ENCODE results near the gene C5orf63. TPM values are rescaled to one million over a fixed set of nuclear protein-coding genes. Genes with fewer than 3 reads are reported as not detected.

The C5orf63 gene
- total and polyA plus RNA-seq, 9 of the 15 experiments (the other 6 are each of a cell fraction or from before 2014, with no cell fraction given): 1.8 to 24.6 (median 6.2) TPM

DNA sequence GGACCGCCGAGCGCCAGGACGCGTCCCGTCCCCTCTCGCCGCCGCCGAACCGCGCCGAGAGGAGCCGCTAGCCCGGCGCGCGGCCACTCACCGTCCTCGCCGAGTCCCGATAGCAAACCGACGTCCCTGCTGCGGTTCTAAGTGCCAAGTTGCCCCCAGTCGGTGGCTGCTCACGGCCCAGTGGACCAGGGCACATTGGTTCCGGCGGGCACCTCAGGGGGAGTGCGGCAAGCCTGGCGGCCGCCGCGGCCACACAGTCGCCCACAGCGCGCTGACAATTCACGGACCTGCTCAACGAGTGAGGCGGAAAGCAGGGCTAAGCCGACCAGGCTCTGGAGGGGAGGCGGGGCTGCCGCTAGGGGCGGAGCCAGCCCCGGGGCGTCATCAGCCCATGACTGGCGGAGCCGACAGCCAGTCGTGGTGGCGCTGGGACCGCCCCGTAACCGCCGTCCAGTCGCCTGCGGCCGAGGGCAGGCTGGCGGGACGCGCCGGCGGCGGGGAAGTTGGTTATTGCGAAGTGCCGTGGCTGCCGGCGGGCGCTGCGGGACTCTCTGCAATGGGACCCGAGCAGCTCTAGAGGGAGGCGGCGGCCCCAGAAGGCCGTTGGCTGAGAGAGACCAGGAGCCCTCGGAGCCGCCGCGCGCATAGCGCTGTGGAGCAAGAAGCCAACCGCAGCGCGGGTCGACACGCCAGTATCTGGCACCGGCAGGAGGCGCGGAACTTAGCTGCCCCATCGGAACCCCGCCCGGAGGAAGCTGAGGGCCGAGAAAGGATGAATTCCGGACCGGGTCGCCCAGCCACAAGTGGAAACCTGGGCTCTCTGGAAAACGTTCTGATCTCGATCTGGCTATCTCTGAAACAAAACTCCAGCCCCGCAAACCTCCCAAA is 42.8 kb downstream of the C5orf63 start, which contains the start of gene MARCHF3 (continued):
- TF ChIP-seq, protein P1, sequence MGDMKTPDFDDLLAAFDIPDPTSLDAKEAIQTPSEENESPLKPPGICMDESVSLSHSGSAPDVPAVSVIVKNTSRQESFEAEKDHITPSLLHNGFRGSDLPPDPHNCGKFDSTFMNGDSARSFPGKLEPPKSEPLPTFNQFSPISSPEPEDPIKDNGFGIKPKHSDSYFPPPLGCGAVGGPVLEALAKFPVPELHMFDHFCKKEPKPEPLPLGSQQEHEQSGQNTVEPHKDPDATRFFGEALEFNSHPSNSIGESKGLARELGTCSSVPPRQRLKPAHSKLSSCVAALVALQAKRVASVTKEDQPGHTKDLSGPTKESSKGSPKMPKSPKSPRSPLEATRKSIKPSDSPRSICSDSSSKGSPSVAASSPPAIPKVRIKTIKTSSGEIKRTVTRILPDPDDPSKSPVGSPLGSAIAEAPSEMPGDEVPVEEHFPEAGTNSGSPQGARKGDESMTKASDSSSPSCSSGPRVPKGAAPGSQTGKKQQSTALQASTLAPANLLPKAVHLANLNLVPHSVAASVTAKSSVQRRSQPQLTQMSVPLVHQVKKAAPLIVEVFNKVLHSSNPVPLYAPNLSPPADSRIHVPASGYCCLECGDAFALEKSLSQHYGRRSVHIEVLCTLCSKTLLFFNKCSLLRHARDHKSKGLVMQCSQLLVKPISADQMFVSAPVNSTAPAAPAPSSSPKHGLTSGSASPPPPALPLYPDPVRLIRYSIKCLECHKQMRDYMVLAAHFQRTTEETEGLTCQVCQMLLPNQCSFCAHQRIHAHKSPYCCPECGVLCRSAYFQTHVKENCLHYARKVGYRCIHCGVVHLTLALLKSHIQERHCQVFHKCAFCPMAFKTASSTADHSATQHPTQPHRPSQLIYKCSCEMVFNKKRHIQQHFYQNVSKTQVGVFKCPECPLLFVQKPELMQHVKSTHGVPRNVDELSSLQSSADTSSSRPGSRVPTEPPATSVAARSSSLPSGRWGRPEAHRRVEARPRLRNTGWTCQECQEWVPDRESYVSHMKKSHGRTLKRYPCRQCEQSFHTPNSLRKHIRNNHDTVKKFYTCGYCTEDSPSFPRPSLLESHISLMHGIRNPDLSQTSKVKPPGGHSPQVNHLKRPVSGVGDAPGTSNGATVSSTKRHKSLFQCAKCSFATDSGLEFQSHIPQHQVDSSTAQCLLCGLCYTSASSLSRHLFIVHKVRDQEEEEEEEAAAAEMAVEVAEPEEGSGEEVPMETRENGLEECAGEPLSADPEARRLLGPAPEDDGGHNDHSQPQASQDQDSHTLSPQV (IDR thresholded peaks at IDR 0.05): 0 out of 2 replicates have a peak, but pooled peaks have one; percentile 34
- TF ChIP-seq RBM22 (IDR thresholded peaks at IDR 0.05; ENCODE audit: low read depth, low read length, poor library complexity, severe bottlenecking) (peak; percentile 75), MGA (IDR thresholded peaks at IDR 0.05) (peak; percentile 86), SMC3 (conservative IDR thresholded peaks at IDR 0.05; ENCODE audit: insufficient read depth, low read depth, low read length) (no peak), HLTF (IDR thresholded peaks at IDR 0.05) (no peak), NONO (IDR thresholded peaks at IDR 0.05; ENCODE audit: low read depth in 2 of 2, low read length in 1 of 2) (peak in 1 of 2 experiments; percentile 86; a peak in 2 of 4 replicates), ZNF3 (CRISPR knock-in tag; IDR thresholded peaks at IDR 0.05) (no peak), RBM34 (IDR thresholded peaks at IDR 0.05; ENCODE audit: borderline replicate concordance, insufficient read depth, low read length) (no peak), SIX5 (IDR thresholded peaks at IDR 0.05; ENCODE audit: borderline replicate concordance in 1 of 2, insufficient read depth in 1 of 2, low read depth in 1 of 2, low read length in 2 of 2) (0 out of 4 replicates have a peak, but pooled peaks of 1 of the 2 experiments have one; percentile 2), MEIS2 (IDR thresholded peaks at IDR 0.05; ENCODE audit: partially characterized antibody) (peak; percentile 43)
